AG04450 (cell line): ENCODE measurements around the gene FLCN. TPM values are rescaled to one million over a fixed set of nuclear protein-coding genes. Genes with fewer than 3 reads are reported as not detected.
"Not testable (repeated sequence)": the region's sequence is repeated elsewhere in the genome, so short reads cannot be mapped to it uniquely, and the experiment has no call there.

Experiments
- CTCF ChIA-PET: fragments of 300-600, 350-600 bp; formaldehyde crosslinking; extraction: SDS; loops from one replicate; lab custom pipeline; 2022; ENCODE audit warnings: antibody characterized with exemption, inconsistent platforms; lab: Charles Lee
- POLR2A ChIA-PET: fragments of 350-600 bp; formaldehyde crosslinking; extraction: SDS; loops from one replicate; lab custom pipeline; 2021; ENCODE audit warnings: antibody characterized with exemption, inconsistent platforms; lab: Yijun Ruan, JAX
- DNase-seq: peaks from one replicate; pipeline ENCODE4 v3.0.0-alpha.2; 2011; ENCODE audit warnings: low read depth, low spot score
- H3K27ac ChIP-seq: one replicate; pipeline ENCODE4 v1.5.1; 2012; ENCODE audit warnings: low read depth, low read length, control low read depth
- H3K27me3 ChIP-seq: one replicate; pipeline ENCODE4 v1.6.0; 2012; ENCODE audit warnings: low read length; ENCODE audit not compliant: control insufficient read depth, insufficient read depth
- H3K4me3 ChIP-seq: 2 replicates; pipeline ENCODE4 v1.5.1; 2011; ENCODE audit warnings: mild to moderate bottlenecking, low read depth, low read length, control low read depth
- H3K9me3 ChIP-seq: 2 replicates; pipeline ENCODE4 v1.5.1; 2012; ENCODE audit warnings: low read length; ENCODE audit not compliant: control insufficient read depth, insufficient read depth
- CTCF ChIP-seq: IDR thresholded peaks from 2 replicates; pipeline ENCODE4 v1.5.1; 2011; ENCODE audit warnings: low read depth, low read length, control low read depth, inconsistent platforms
- polyA plus RNA-seq: library from polyadenylated mRNA; depleted of rRNA; stranded (reverse); fragments of >200 nt; gene quantifications from 2 replicates; pipeline ENCODE4 v1.2.3, GENCODE V29; 2011

Gene FLCN
- polyA plus RNA-seq, 1 experiment: 13.7 TPM

GRCh38 chr17:17256316-17256715 is 19.3 kb upstream of the FLCN start:
- H3K27ac ChIP-seq: no peak overlapping the region
- POLR2A ChIA-PET: interaction anchor here (0.6 kb wide), 1 partner anchor 19 kb away, joined by 5 read pairs; the partner anchor contains the start of gene FLCN
- CTCF ChIA-PET: no interaction called here
- no peak overlapping the region for H3K4me3 ChIP-seq
- no peaks in the 10 kb centered on the region for H3K9me3 ChIP-seq
- no peak for TF ChIP-seq CTCF
- H3K27me3 ChIP-seq: no peaks in the 10 kb centered on the region
- no peak for DNase-seq

GRCh38 chr17:17255689-17256088 is 18.7 kb upstream of the FLCN start:
- H3K27me3 ChIP-seq, DNase-seq, H3K9me3 ChIP-seq, H3K27ac ChIP-seq, POLR2A ChIA-PET, H3K4me3 ChIP-seq, CTCF ChIA-PET: not testable (repeated sequence)

GRCh38 chr17:17254036-17254435 is 17.1 kb upstream of the FLCN start:
- H3K9me3 ChIP-seq: no peaks in the 10 kb centered on the region
- no peak for DNase-seq
- H3K27me3 ChIP-seq: no peaks in the 10 kb centered on the region
- ChIA-PET POLR2A (interaction anchor here (0.5 kb wide), 1 partner anchor 9 kb away, joined by 5 read pairs; no protein-coding TSS in a partner anchor), CTCF (no interaction called here)
- H3K27ac ChIP-seq: no peak overlapping the region
- no peak overlapping the region for H3K4me3 ChIP-seq
- no peak for TF ChIP-seq CTCF

- no peak overlapping the region for H3K4me3 ChIP-seq
- no peak overlapping the region for H3K27ac ChIP-seq
- no peaks in the 10 kb centered on the region for H3K27me3 ChIP-seq
- no peak for TF ChIP-seq CTCF
- H3K9me3 ChIP-seq: no peaks in the 10 kb centered on the region
- CTCF ChIA-PET: no interaction called here
- POLR2A ChIA-PET: interaction anchor here (0.5 to 0.6 kb wide), 2 partner anchors 9 to 14 kb away, joined by 4 to 5 read pairs; no protein-coding TSS in a partner anchor
- DNase-seq: no peak
These were observed 16.4 kb upstream of the FLCN start for GRCh38 chr17:17253406-17253805.

GRCh38 chr17:17252149-17252661 is 15.2 kb upstream of the FLCN start:
- POLR2A ChIA-PET: no interaction called here
- CTCF ChIA-PET: no interaction called here
- no peak for DNase-seq
- Histone ChIP-seq H3K27me3 (no peaks in the 10 kb centered on the region), H3K27ac (no peak overlapping the region), H3K4me3 (no peak overlapping the region), H3K9me3 (no peaks in the 10 kb centered on the region)
- TF ChIP-seq CTCF: no peak
